HG02588 (cell line): ENCODE measurements around the gene CDHR4.
"Not testable (repeated sequence)": the region's sequence is repeated elsewhere in the genome, so short reads cannot be mapped to it uniquely, and the experiment has no call there.

Experiments used
- ATAC-seq: cut with Tn5 transposase; IDR thresholded peaks from one replicate; pipeline ENCODE4 v1.9.1; 2021; ENCODE audit warnings: mild to moderate bottlenecking, moderate library complexity; ENCODE audit not compliant: unreplicated experiment

The CDHR4 gene

GRCh38 chr3:49799761-49800160, at the start of gene CDHR4:
TSS of gene CDHR4 (minus strand) at chr3:49799873. CDS start at chr3:49799812, 61 bp downstream.
- no peak for ATAC-seq

- no peak for ATAC-seq
Measured at GRCh38 chr3:49845694-49846093, 46.0 kb upstream of the CDHR4 start.

- ATAC-seq: no peak
Measured at GRCh38 chr3:49844464-49845183, 45.0 kb upstream of the CDHR4 start.

DNA sequence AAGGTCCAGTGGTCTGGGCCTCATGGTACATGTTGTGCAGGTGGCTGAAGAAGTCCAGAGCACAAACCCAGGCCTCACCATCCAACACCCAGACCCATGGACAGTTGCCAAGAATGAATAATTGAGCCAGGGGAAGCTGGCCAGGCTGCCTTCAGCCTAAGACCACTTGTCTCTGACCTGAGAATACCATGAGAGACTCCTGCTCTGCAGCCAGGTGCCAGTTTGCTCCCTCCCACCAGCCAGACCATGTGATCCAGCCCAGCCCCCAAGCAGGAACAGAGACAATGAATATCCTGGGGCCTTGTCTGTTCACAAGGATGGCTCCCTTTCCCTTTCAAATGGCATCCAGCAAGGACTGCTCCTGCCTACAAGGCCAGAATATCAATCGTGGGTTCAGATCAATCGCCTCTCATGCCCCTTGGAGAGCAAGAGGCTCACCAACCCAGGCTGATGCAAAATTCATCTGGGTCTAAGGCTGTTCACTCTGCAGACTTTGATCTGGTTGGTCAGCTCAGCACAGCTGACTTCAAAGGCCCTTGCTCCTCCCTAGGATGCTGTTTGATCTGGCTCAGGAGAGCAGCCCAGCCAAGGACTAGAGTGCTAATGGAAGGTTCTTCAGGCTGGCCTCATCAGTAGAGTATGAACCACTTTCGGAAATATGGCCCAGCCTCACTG, 43.3 kb upstream of the CDHR4 start:
- ATAC-seq: no peak

- no peak for ATAC-seq
Measured at GRCh38 chr3:49841806-49842205, 42.1 kb upstream of the CDHR4 start.

DNA sequence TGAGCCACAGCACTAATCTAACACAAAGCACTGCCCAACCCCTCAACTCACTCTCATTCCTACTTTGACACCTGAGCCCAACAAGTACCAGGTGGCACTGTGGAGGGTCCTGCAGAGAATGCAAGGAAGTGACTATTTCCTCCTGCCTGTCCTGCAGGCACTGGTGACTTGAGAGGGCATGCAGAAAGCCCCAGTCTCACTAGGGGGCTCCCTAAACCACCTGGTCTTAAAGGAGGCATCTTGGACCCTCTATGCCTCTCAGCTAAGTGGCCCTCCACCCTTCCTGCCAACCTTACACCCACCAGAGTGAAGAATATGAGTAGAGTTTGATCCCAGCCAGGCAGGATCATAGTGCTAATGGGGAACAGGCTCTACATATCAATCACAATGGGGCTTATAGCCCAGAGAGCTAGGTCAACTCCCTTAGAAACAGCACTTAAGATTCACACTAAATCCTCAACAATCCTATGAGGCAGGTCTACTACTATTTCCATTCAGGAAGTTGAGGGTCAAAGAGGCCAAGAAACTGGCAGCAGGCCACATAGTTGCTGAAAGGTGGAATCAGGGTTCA, 41.5 kb upstream of the CDHR4 start:
- no peak for ATAC-seq

GRCh38 chr3:49840388-49840787, 40.7 kb upstream of the CDHR4 start:
- ATAC-seq: no peak

DNA sequence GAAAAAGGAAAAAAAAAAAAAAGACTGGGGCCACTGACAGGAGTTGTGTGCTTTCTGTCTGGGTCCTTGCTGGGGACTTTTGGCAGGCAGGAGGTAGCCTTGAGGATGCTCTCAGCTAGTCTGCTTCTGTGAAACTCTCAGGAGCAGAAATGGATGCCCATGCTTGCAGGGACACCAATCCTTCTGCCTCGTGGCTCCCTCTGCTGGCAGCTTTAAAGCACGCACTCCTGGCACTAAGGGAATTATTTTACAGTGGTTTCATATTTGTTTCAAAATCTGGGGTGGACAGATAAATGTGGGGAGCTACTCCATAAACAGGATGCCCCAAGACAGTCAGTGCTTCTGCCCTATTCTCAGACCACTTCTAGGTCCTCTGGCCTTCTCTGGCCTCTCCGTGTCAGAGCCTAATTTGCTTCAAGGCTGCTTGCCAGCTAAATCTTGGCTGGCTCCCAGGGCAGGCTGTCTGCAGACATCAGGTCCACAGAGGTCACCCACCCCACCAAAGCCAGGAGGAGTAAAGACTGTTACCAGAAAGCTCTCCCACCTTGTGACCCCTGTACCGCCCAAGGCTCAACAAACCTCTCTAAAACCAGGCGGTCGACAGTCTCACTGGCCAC, 39.6 kb upstream of the CDHR4 start:
- ATAC-seq: no peak

DNA sequence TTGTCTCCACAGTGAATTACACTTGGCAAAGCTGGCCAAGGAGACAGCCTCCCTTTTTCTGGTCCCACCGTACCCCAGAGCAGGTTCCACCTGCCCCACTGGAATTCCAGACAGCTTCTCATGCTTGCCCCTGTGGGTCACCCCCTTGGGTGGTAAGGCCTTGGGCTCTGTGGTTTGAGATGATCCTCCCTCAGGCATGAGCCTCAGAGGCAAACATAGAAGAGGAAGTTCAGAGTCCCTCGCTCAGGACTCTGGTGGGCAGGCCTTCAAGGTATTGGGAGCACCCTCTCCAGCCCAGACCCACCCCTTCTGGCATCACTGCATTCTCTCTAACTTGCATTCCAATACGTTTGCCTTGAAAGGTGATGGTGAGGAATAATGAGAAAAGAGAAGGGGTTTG, 31.7 kb upstream of the CDHR4 start:
- ATAC-seq: no peak

DNA sequence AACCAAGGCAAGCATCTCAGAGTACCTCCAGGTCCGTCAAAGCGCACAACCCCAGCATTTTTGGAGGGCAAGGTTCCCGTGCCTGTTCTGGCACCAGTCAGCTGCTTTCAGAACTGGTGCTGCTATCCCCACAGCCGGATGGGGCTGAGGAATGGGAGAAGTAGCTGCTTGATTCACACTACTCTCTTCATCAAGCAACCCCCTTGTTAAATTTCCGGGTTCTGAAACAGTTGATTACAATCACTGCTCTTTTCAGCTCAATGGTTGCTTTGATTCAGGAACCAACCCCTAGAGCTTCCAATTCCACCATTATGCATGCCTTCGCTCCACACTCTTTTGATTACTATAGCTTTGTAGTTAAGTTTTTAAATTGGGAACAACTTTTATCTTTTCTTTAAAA, 26.3 kb upstream of the CDHR4 start:
- no peak for ATAC-seq

- ATAC-seq: not testable (repeated sequence)
Measured at GRCh38 chr3:49823131-49823530, 23.5 kb upstream of the CDHR4 start.

DNA sequence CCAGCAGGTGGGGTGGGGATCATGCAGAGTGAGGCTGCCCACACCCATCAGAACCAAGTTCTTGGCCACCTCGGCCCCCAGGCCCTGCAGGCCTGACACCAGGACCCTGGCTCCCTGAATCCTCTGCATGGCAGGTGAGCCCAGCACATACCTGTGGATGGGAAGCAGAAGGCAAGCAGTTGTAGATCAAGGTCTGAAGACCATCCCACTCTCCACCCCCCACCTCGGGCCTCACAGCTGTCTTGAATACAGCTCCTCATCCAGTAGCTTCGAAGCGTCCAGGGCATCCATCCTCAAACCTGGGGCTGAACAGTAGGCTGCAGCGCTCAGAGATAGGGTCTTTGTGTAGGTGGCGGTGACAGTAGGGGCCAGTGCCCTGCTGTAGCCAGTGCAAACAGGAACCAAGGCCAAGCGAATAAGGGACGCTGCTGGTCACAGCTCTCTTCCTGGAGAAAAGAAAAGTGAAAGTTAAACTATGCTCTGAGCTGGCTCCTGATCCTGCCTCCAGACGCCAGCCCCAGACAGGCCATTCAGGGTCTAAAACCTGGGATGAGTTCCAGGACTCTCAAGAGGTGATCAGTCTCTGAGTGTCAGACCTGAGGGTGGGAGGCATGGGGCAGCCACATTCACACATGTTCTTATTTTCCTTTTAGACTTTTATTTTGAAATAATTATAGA, 14.0 kb upstream of the CDHR4 start, which contains the start of gene UBA7:
TSS of gene UBA7 (minus strand) at position 457 of the 678 bp plus-strand sequence. CDS start at position 291, 166 bp downstream.
- ATAC-seq: no peak

- ATAC-seq: no peak
Measured at GRCh38 chr3:49812916-49813496, 13.3 kb upstream of the CDHR4 start.

- ATAC-seq: no peak
Measured at GRCh38 chr3:49807431-49808114, 7.9 kb upstream of the CDHR4 start.

GRCh38 chr3:49806850-49807249, 7.2 kb upstream of the CDHR4 start:
- ATAC-seq: no peak

DNA sequence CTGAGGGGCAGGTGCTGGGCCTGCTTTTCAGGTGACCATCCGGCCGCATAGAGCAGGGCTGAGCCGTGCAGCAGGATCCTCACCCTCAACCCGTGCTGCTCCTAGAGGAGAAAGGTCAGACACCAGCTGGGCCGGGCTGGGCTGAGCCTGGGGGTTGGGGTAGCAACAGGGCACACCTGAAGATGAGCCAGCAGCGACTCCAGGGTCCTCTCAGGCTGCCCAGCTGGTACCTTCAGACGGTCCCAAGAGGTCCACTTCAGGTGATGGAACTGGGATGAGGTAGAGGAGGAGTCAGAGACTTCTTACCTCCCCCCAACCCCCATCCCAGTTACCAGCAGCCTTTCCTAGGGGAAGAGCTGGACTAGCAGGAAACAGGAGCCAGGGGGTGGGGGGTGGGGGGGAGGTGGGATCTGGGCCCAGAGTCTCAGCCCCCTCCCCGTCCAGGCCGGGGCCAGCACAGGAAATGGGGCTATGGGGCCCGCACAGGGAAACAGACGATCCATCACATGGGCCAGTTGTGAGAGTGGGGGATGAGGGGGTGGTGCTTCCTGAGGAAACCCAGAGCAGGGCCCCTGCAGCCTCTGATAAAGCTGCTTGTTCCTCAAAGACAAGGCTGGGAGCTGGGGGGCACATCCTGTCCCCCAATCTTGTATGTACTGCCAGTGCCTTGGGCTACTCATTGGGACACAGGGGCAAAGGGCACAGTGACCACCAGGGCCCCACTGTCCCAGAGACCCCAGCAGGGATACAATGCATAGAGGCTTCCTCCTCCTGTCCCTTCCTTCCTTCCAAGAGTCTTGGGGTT, 6.4 kb upstream of the CDHR4 start:
- no peak for ATAC-seq

- ATAC-seq: no peak
Measured at GRCh38 chr3:49805367-49805782, 5.7 kb upstream of the CDHR4 start.

- ATAC-seq: no peak
Measured at GRCh38 chr3:49804141-49805041, 4.7 kb upstream of the CDHR4 start.
